HCT116 (cell line): Measurements from ENCODE around the gene DGKB. TPM values are rescaled to one million over a fixed set of nuclear protein-coding genes. Genes with fewer than 3 reads are reported as not detected.

ENCODE experiments used
- ATAC-seq: fragments of 200-7000 bp; cut with Tn5 transposase; 2 replicates; pipeline ENCODE4 v1.9.1; 2020; ENCODE audit warnings: mild to moderate bottlenecking, moderate library complexity
- BruUV-seq: library from RNA; stranded (reverse); fragments of 400-500 nt; replicated peaks from 2 replicates; lab custom pipeline; 2021; lab: Mats Ljungman, UMichigan
- CTCF ChIA-PET: fragments of 300-600 bp; sonication (Branson Sonifier 250); formaldehyde crosslinking; loops from one replicate; lab custom pipeline; 2021; ENCODE audit warnings: antibody characterized with exemption; lab: Charles Lee
- POLR2A ChIA-PET: fragments of 300-600, 350-600 bp; sonication (Branson Sonifier 250); formaldehyde crosslinking; loops from one replicate; lab custom pipeline; 2021; ENCODE audit warnings: antibody characterized with exemption; lab: Charles Lee
- RAD21 ChIA-PET, 2 experiments: fragments of 300-600 bp; sonication (Branson Sonifier 250); formaldehyde crosslinking; loops; one replicate each; lab custom pipeline; 2023; ENCODE audit warnings: low total read pairs in 2 of 2; ENCODE audit not compliant: uncharacterized antibody in 2 of 2, unreplicated experiment in 2 of 2, low non-redundant PET in 1 of 2; lab: Charles Lee
- DNase-seq: peaks from one replicate; pipeline ENCODE4 v3.0.0-alpha.2; 2010; ENCODE audit warnings: low read depth, low spot score
- H2AFZ ChIP-seq: fragments of 200-600 bp; shearing (Covaris generic), sonication (generic); 2 replicates; pipeline ENCODE4 v1.6.1; 2017; ENCODE audit warnings: low read depth, mixed run types, mixed read lengths, antibody characterized with exemption, low read length; ENCODE audit not compliant: poor library complexity, severe bottlenecking
- H3K27ac ChIP-seq: 2 replicates; pipeline ENCODE4 v1.5.1; 2012; ENCODE audit warnings: low read depth, low read length
- H3K27me3 ChIP-seq: fragments of 200-600 bp; sonication (generic); 2 replicates; pipeline ENCODE4 v1.6.1; 2016; ENCODE audit warnings: mixed run types, low read length, mixed read lengths; ENCODE audit not compliant: insufficient read depth
- H3K36me3 ChIP-seq, 2 experiments: fragments of 200-500 bp in 1 of 2; fragments of 200-600 bp in 1 of 2; sonication (Bioruptor generic) in 1 of 2; sonication (generic) in 1 of 2; 2 replicates each; pipeline versions ENCODE4 v1.5.1 to v1.6.1; 2014 to 2016; ENCODE audit warnings: low read length in 2 of 2, inconsistent platforms in 1 of 2, mixed read lengths in 1 of 2, mixed run types in 1 of 2; ENCODE audit not compliant: insufficient read depth in 2 of 2, control insufficient read depth in 1 of 2
- H3K4me1 ChIP-seq, 2 experiments: fragments of 200-600 bp in 1 of 2; sonication (generic) in 1 of 2; 2 replicates each; pipeline versions ENCODE4 v1.5.1 to v1.6.1; 2012 to 2017; ENCODE audit warnings: low read length in 2 of 2, inconsistent platforms in 1 of 2, mild to moderate bottlenecking in 1 of 2, mixed read lengths in 1 of 2, mixed run types in 1 of 2, moderate library complexity in 1 of 2; ENCODE audit not compliant: insufficient read depth in 2 of 2, control insufficient read depth in 1 of 2
- H3K4me2 ChIP-seq: fragments of 200-600 bp; sonication (generic); 2 replicates; pipeline ENCODE4 v1.6.1; 2017; ENCODE audit warnings: mixed run types, low read length, mixed read lengths
- H3K4me3 ChIP-seq, 2 experiments: fragments of 200-600 bp in 1 of 2; sonication (generic) in 1 of 2; replicated peaks in 1 of 2; 2 replicates each; pipeline ENCODE4 v1.5.1; 2011 to 2016; ENCODE audit warnings: low read length in 2 of 2, control low read depth in 1 of 2, low read depth in 1 of 2, mild to moderate bottlenecking in 1 of 2, mixed read lengths in 1 of 2, mixed run types in 1 of 2
- H3K79me2 ChIP-seq: fragments of 200-600 bp; sonication (generic); 2 replicates; pipeline ENCODE4 v1.6.1; 2017; ENCODE audit warnings: mild to moderate bottlenecking, mixed run types, low read length, moderate library complexity, mixed read lengths; ENCODE audit not compliant: insufficient read depth
- H3K9ac ChIP-seq: fragments of 200-600 bp; sonication (generic); 2 replicates; pipeline ENCODE4 v1.6.1; 2016; ENCODE audit warnings: low read length, mixed read lengths
- H3K9me2 ChIP-seq: fragments of 200-600 bp; sonication (generic), shearing (Covaris generic); 2 replicates; pipeline ENCODE4 v1.6.1; 2017; ENCODE audit warnings: mixed run types, mild to moderate bottlenecking, moderate library complexity; ENCODE audit not compliant: insufficient read depth
- H3K9me3 ChIP-seq, 2 experiments: fragments of 200-500 bp in 1 of 2; fragments of 200-600 bp in 1 of 2; sonication (Bioruptor generic) in 1 of 2; sonication (generic) in 1 of 2; 2 replicates each; pipeline ENCODE4 v1.6.1; 2014 to 2017; ENCODE audit warnings: low read length in 2 of 2, mixed read lengths in 2 of 2, inconsistent platforms in 1 of 2, low read depth in 1 of 2, mild to moderate bottlenecking in 1 of 2, mixed run types in 1 of 2, moderate library complexity in 1 of 2; ENCODE audit not compliant: control insufficient read depth in 1 of 2, insufficient read depth in 1 of 2
- H4K20me1 ChIP-seq: fragments of 200-600 bp; sonication (generic), shearing (Covaris generic); 2 replicates; pipeline ENCODE4 v1.6.1; 2017; ENCODE audit warnings: mixed run types, mild to moderate bottlenecking, moderate library complexity; ENCODE audit not compliant: insufficient read depth
- CEBPB ChIP-seq: IDR thresholded peaks from 2 replicates; pipeline ENCODE4 v1.6.1; 2012; ENCODE audit warnings: low read depth
- CTCF ChIP-seq, 3 experiments: fragments of 200-600 bp in 1 of 3; sonication (generic) in 1 of 3; IDR thresholded peaks in 2 of 3; conservative IDR thresholded peaks in 1 of 3; 2 replicates each; pipeline ENCODE4 v1.5.1; 2012 to 2017; ENCODE audit warnings: low read depth in 2 of 3, low read length in 2 of 3, antibody characterized with exemption in 1 of 3, borderline replicate concordance in 1 of 3, control low read depth in 1 of 3, mild to moderate bottlenecking in 1 of 3, mixed read lengths in 1 of 3, mixed run types in 1 of 3, moderate library complexity in 1 of 3; ENCODE audit not compliant: insufficient read depth in 1 of 3
- ELF1 ChIP-seq: IDR thresholded peaks from 2 replicates; pipeline ENCODE4 v1.6.1; 2012; ENCODE audit warnings: low read depth, borderline replicate concordance
- EZH2 ChIP-seq: fragments of 200-600 bp; sonication (generic); IDR thresholded peaks from 2 replicates; pipeline ENCODE4 v1.6.1; 2017; ENCODE audit warnings: antibody characterized with exemption, mixed run types
- EZH2phosphoT487 ChIP-seq: fragments of 200-600 bp; IDR thresholded peaks from 2 replicates; pipeline ENCODE4 v1.6.1; 2018; ENCODE audit warnings: antibody characterized with exemption, borderline replicate concordance
- FOSL1 ChIP-seq: IDR thresholded peaks from 2 replicates; pipeline ENCODE4 v1.6.1; 2012; ENCODE audit warnings: low read depth
- SIN3A ChIP-seq: IDR thresholded peaks from 2 replicates; pipeline ENCODE4 v1.6.1; 2012; ENCODE audit warnings: low read depth
- SP1 ChIP-seq: IDR thresholded peaks from 2 replicates; pipeline ENCODE4 v1.6.1; 2012; ENCODE audit warnings: low read depth
- TCF7L2 ChIP-seq: IDR thresholded peaks from 2 replicates; pipeline ENCODE4 v1.7.0; 2011; ENCODE audit warnings: borderline replicate concordance, inconsistent platforms; ENCODE audit not compliant: insufficient read depth, insufficient read length; ENCODE audit errors: extremely low read depth
- YY1 ChIP-seq: IDR thresholded peaks from 2 replicates; pipeline ENCODE4 v1.6.1; 2011; ENCODE audit warnings: low read length, low read depth, moderate library complexity, mild to moderate bottlenecking; ENCODE audit not compliant: insufficient replicate concordance; ENCODE audit errors: extremely low read depth
- ZBTB33 ChIP-seq: IDR thresholded peaks from 2 replicates; pipeline ENCODE4 v1.6.1; 2011; ENCODE audit warnings: mild to moderate bottlenecking, low read length, moderate library complexity; ENCODE audit not compliant: insufficient replicate concordance; ENCODE audit errors: extremely low read depth
- ZFX ChIP-seq: fragments of 450-650 bp; IDR thresholded peaks from 2 replicates; pipeline ENCODE4 v1.6.1; 2017
- ZNF274 ChIP-seq: fragments of 200-500 bp; sonication (Bioruptor generic); IDR thresholded peaks from 2 replicates; pipeline ENCODE4 v1.6.1; 2014; ENCODE audit warnings: mild to moderate bottlenecking, low read depth, low read length, inconsistent platforms
- intact Hi-C: fragments of 100-400 bp; cut with micrococcal nuclease; formaldehyde crosslinking; loops from 2 replicates; pipeline ENCODE4 v1.10.0; 2022
- total RNA-seq: library from RNA; stranded (reverse); gene quantifications from one replicate; pipeline ENCODE4 v1.2.1, GENCODE V29; 2021; ENCODE audit not compliant: unreplicated experiment

The DGKB gene
- total RNA-seq, 1 experiment from 2014 or later, result 0.05 TPM

GRCh38 chr7:14503623-14504022 lies 398.9 kb downstream of the DGKB start:
- H3K4me2 ChIP-seq, result no peak overlapping the region
- no peaks in the 10 kb centered on the region for H4K20me1 ChIP-seq
- H3K4me1 ChIP-seq, result no peaks in the 10 kb centered on the region
- ChIA-PET POLR2A (no interaction called here), CTCF (interaction anchor here (1.2 kb wide), 1 partner anchor 188 kb away, joined by 3 read pairs; no protein-coding TSS in a partner anchor), RAD21 (no interaction called here)
- ATAC-seq (no peak), DNase-seq (no peak)
- no peak overlapping the region for H3K9ac ChIP-seq
- no peaks in the 10 kb centered on the region for H3K79me2 ChIP-seq
- no peak overlapping the region for H3K4me3 ChIP-seq
- H2AFZ ChIP-seq, result no peak overlapping the region
- H3K27me3 ChIP-seq, result no peaks in the 10 kb centered on the region
- intact Hi-C loops, result no loop called here
- no peaks in the 10 kb centered on the region for H3K36me3 ChIP-seq
- no peak for TF ChIP-seq CTCF (IDR thresholded peaks at IDR 0.05 in 2 of 3, conservative IDR thresholded peaks at IDR 0.05 in 1 of 3; ENCODE audit: borderline replicate concordance in 1 of 3, insufficient read depth in 1 of 3, low read depth in 2 of 3, low read length in 2 of 3)
- no peaks in the 10 kb centered on the region for H3K9me3 ChIP-seq
- no peaks in the 10 kb centered on the region; the same call in 1 of the 2 replicates for H3K9me2 ChIP-seq
- no TSS peak for BruUV-seq
- H3K27ac ChIP-seq, result no peak overlapping the region

- no peaks in the 10 kb centered on the region for H3K9me3 ChIP-seq
- CTCF ChIA-PET, result no interaction called here
Observed at GRCh38 chr7:14501436-14501835, 401.1 kb downstream of the DGKB start.

More at GRCh38 chr7:14501436-14501835, 401.1 kb downstream of the DGKB start:
- ATAC-seq, result no peak
- Histone ChIP-seq H3K36me3 (no peaks in the 10 kb centered on the region), H3K4me2 (no peak overlapping the region), H3K9me2 (no peaks in the 10 kb centered on the region), H4K20me1 (no peaks in the 10 kb centered on the region), H3K79me2 (no peaks in the 10 kb centered on the region), H3K27me3 (no peaks in the 10 kb centered on the region), H3K9ac (no peak overlapping the region), H2AFZ (no peak overlapping the region), H3K4me1 (no peaks in the 10 kb centered on the region), H3K4me3 (no peak overlapping the region), H3K27ac (no peak overlapping the region)
- no peak for DNase-seq
- POLR2A ChIA-PET, result no interaction called here
- no TSS peak for BruUV-seq
- no peak for TF ChIP-seq ZBTB33
- no peak for TF ChIP-seq SIN3A
- no peak for TF ChIP-seq TCF7L2
- no peak for TF ChIP-seq ZNF274
- TF ChIP-seq YY1, result no peak
- no peak for TF ChIP-seq SP1
- no peak for TF ChIP-seq CEBPB
- no peak for TF ChIP-seq ZFX
- no peak for TF ChIP-seq EZH2
- TF ChIP-seq EZH2phosphoT487, result no peak
- TF ChIP-seq FOSL1, result no peak
- TF ChIP-seq ELF1, result no peak
- no peak for TF ChIP-seq CTCF (IDR thresholded peaks at IDR 0.05 in 2 of 3, conservative IDR thresholded peaks at IDR 0.05 in 1 of 3; ENCODE audit: borderline replicate concordance in 1 of 3, insufficient read depth in 1 of 3, low read depth in 2 of 3, low read length in 2 of 3)
- intact Hi-C loops, result no loop called here
- RAD21 ChIA-PET, result no interaction called here
